Measurements from ENCODE around the gene DAB1. TPM values are rescaled to one million over a fixed set of nuclear protein-coding genes. Genes with fewer than 3 reads are reported as not detected.
"Not testable (repeated sequence)": the region's sequence is repeated elsewhere in the genome, so short reads cannot be mapped to it uniquely, and the experiment has no call there.

Gene DAB1
- total RNA-seq, 1 donor from 2014 or later: 3.5 TPM

DNA sequence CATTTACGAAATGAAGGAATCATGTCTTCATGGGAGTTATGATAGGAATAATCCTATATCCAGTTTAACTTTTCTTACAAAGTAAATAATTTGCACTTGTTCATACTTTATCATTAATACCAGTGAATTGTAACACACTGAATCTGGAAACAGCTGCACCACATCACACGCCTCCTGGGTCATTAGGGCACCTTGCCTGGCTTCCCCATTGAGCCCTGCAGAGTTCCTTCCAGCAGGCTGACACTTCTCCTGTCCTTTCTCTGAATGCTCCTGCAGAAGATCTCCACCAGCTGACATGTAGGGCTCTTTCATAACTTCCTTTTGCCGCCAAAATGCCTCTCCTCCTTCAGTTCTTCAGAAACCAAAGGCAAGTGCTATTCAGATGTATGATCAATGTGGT lies 201.1 kb downstream of the DAB1 start:
- intact Hi-C loops (cut with micrococcal nuclease): no loop called here

DNA sequence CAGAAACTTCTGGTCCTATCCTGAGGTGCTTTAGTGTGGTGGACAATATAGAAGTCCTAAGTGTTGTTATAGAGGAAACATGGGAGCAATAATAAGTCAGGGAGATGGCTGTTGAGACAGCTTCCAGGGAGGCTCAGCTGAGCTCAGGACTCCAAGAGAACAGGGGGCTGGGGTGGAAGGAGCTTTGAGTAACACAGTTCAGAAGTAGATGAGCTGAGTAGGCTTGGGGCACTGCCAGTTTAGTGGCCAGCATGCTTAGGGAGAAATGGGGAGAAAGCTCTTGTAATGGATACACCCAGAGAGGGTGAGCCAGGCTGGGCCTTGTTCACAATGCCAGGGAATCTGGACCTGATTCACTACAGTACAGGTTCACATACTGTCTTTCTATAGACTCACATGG lies 201.6 kb downstream of the DAB1 start:
- intact Hi-C loops (cut with micrococcal nuclease): no loop called here

DNA sequence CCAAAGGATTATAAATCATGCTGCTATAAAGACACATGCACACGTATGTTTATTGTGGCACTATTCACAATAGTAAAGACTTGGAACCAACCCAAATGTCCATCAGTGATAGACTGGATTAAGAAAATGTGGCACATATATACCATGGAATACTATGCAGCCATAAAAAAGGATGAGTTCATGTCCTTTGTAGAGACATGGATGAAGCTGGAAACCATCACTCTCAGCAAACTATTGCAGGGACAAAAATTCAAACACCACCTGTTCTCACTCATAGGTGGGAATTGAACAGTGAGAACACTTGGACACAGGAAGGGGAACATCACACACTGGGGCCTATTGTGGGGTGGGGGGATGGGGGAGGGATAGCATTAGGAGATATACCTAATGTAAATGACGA lies 203.0 kb downstream of the DAB1 start:
- intact Hi-C loops (cut with micrococcal nuclease): not testable (repeated sequence)

DNA sequence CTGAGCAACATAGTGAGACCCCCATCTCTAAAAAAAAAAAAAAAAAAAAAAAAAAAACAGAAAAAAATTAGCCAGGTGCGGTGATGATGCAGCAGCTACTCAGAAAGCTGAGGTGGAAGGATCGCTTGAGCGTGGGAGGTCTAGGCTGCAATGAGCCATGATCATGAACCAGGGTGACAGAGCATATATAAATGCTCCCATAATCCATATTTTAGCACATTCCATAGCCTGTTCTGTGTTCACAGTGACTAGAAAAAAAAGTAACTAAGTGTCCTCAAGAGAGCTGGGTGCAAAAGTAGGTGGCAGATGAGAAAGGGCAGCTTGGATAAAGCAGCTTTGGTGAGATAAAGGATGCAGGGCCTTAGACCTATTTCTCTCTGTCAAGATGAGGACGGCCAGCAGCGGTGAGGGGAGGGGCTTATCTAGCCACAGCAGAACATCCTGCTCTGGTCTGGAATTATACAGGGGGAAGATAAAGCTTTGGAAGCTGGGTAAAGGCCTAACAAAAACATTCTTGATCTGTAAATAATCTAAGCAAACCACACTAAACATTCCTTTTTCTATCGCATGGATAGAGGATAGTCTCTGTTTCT lies 205.3 kb downstream of the DAB1 start:
- intact Hi-C loops (cut with micrococcal nuclease): no loop called here

DNA sequence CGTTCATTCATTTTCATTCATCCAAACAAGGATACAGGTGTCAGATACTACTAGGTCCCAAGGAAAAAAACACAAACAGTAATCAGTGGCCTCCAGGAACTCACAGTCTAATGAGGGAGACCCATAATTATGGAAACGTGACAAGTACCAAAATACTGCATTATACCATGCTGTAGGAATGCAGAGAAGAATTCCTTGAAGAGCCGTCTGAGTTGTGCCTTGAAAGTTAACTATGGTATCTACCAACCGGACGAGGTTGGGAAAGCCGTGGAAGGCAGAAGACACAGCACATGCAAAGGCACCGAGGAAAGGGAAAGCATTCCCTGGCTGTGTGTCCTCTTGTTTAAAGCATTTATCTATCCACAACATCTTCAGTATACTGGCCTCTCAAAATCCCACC lies 206.0 kb downstream of the DAB1 start:
- intact Hi-C loops (cut with micrococcal nuclease): no loop called here

DNA sequence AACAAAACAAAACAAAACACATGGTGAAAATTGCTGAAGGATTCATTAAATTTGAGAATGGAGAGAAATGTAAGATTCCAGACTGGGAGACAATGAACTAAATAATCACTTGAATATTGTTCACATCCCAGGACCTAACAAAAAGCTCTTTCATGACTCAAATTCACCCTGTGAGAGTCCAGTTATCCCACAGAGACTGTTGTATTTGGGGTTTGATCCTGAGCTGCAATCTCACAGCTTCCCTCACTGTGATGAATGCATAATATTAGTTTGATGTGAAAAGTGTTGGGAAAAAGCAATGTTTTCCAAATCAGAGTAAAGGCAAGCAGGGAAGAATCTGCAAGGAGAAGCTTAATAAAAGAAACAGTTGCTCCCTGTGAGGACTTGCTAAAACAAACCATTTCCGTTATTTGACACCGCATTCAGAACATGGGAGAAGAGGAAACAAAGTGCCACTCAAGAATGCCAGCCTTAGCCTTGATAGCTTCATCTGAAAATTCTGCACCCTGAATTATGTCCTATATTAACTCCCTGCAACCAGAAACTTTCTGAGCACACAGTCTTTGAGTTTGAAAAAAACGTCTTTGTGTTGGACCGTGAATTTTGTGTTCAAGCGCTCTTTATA lies 208.8 kb downstream of the DAB1 start:
- intact Hi-C loops (cut with micrococcal nuclease): no loop called here

DNA sequence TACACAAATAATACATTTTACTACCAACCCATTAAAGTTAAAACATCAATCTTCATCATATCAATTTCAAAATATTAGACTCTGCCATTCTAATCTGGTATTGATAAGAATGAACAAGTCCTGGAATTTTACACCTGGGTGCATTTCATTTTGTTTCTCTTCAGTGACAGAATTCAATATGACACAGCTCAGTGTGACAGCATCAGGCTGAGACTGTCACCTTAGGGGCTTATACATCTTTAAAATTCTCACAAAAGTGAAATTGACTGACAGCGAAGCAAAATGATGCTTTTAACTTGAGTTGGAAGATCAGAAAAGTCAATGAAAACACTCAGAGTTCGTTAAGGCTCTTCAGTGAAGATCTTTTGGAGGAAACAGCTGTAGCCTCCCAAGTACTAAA lies 213.0 kb downstream of the DAB1 start:
- intact Hi-C loops (cut with micrococcal nuclease): no loop called here

DNA sequence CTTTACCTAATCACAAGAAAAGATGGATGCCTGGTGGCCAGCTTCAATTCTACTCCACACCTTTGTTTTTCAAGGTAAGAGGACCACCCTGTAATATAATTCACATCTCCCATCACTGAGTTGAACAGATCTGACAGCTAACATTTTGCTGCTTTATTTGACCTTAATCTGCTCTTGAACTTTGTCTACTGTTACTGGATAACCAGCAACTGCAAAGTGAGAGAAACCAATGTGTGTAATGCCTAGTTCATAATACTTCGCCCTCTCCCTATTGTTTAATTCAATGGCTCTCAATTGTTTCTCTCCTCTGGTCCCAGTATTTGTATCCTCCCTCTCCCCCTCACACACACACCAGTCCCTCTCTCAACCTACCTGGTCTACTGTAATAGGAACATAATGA lies 214.4 kb downstream of the DAB1 start:
- intact Hi-C loops (cut with micrococcal nuclease): no loop called here

DNA sequence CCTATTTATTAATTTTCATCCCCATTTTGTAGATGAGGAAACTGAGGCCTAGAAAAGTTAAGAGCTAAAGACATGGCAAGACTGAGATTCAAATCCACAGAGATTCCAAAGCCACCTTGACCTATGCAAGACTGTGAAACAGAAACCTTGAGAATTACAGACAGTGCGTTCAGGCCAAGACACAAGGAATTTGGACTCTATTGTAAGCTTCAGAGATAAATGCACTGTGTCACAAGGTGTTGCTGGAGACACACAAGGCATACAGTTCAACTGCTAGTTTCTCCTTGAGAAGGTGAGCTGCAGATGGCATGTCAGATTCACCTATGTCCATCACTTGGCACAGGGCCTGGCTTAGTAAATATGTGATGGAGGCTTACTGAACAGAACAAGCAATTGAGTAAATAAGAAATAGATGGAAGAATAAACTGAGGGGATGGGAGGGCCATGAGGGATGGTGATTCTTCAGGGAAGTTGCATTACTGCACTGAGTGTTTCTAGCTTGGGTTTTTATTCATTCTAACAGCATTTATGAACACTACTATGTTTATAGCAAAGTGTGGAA lies 215.0 kb downstream of the DAB1 start:
- intact Hi-C loops (cut with micrococcal nuclease): no loop called here

DNA sequence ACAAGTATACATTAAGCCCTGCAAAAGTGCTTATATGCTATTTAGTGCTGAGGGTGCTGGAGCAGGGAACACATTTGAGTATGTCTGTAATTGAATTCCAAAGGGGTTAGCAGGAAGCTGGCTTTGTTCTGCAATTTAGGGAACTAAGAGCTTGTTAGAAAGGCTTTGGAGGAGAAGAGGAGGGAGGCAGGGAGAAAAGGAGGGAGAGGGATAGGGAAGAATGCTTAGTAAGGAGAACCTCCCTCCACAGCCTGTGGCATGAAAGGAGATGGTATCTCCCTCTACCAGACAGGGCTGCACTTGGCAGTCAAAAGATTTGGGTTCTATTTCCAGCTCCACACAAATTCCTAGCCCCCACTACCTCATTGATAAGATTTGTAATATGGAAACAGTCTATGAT lies 217.8 kb downstream of the DAB1 start:
- intact Hi-C loops (cut with micrococcal nuclease): no loop called here

DNA sequence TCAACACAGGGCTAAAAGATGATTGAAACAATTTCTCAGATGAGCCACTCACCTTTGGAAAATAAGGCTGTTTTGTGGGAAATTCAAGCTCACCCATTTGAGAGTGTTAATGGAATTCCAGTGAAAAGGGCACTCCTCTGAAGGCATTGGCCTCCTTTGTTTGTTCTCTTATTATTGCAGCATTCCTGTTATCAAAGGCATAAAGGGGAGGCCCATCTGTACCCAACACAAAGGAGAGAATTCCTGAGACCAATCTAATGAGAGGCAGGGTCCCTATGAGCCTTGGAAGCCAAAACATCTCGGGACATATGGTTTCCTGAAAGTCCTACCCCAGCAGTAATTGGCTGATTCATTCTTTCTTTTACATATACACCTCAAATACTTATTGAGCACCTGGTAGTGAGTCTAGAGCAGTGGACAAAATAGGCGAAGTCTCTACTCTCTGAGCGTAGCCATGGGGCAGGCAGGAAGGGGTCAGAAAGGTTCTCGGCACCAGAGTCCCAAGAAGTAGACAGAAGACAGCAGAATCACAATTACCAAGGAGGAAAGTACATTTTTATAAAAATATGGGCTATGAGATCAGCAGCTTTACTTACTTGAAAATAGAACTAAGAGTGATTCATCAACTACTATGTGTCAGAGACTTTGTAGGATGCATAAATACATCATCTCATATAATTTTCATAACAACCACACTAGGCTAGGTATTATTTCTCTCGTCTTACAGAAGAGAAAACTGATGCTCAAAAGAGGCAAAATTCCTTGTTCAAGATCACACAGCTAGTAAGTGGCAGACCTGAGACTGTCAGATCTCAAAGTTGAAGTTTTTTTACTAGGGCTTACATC lies 218.7 kb downstream of the DAB1 start:
- intact Hi-C loops (cut with micrococcal nuclease): no loop called here

DNA sequence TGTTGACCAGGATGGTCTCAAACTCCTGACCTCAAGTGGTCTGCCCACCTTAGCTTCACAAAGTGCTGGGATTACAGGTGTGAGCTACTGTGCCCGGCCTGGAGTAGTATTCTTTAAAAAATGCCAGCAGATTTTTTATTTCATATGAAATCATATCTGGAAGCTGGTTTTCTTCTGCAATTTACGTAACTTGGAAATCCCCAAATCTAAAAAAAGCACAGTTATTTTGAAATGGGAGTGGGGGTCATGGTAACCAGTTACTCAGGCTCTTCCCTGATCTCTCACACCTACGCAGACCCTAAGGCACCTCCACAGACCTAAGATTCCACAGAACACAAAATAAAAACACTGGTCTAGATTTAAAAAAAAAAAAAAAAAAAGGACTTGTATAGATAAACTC lies 219.8 kb downstream of the DAB1 start:
- intact Hi-C loops (cut with micrococcal nuclease): no loop called here

DNA sequence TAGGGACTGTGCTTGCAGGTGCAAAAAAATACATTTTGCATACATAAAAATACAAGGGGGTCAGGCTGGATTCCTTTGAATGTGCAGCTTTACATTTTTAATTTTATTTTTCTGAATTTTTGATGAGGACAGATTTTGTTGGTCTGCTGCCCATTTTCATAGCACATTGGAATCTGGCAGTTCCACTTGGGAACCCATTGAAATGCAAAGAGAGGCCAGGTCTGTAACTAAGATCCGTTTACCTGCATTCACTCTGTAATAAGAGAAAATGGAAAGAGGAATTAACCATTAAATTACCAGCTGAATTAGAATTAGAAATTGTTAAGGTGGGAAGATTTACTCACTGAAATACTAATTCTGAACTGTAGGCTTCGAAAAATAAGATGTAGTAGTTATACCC lies 221.6 kb downstream of the DAB1 start:
- intact Hi-C loops (cut with micrococcal nuclease): no loop called here

DNA sequence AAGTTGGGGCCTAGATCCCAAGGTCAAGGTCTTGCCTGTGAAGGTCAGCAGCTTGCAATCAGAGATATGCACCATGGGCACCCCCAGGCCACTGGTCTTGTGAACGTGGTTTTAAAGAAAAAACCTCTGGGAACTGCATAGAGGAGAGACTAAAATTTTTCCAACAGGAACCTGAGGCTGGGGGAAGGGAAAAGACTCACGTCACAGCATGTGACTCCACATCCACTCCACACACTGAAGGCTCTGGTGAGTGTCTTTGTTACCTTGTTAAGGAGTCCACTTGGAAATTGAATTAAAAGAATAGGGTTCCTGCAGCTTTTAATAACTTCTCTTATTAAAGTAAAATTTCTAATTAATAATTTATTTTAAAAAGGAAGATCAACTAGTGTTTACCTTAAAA lies 224.9 kb downstream of the DAB1 start:
- intact Hi-C loops (cut with micrococcal nuclease): no loop called here

DNA sequence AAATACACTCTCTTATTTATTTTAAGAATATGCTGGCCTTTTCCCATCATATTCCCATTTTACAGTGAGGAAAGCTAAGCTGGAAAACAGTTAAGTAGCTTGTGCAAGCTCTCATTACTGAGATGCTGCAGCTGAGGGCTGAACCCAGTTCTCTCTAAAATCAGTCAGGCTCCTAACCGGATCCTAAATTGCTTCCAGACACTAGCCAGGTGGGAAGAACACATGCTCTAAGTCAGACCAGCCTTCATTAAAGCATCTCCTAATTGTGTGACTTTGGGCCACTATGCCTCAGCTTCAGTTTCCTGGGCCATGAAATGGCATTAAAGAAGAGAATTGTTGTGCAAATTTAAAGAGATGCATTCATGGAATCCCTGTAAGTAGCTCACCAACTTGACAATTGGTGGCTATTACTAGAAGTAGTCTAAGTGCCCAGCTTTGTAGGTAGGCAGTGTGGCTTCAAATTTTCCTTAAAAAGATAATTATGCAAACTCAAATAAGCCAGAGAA lies 228.4 kb downstream of the DAB1 start:
- intact Hi-C loops (cut with micrococcal nuclease): no loop called here

DNA sequence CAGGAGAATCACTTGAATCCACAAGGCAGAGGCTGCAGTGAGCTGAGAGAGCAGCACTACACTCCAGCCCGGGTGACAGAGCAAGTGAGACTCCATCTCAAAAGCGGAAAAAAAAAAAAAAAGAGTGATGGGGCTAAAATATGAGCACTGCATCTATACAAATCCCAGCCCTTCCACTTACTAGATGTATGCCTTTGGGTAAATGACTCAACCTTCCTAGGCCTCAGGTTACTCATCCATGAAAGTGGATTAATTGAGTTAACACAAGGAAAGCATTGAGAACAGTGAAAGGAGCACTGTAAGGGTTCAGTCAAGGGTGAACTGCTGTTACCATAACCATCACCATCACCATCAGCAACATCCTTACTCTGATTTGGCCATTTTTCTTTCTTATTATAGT lies 231.6 kb downstream of the DAB1 start:
- intact Hi-C loops (cut with micrococcal nuclease): no loop called here

DNA sequence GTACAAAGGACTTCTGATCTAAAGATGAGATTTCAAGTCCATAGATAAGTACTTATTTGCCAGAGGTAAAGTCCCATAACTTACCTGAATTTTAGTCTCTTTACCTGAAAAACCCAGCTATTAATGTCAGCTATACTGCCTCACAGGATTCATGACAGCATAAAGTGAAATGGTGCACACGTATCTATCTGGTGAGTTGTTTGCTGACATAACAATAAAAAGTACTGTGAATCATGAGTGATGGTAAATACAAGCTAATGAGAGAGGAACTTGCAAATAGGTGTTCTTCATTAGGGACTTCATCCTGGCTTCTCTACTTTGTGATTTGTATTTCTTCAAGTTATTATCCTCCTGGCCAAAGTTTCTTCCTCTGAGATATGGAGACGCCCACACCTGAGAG lies 233.0 kb downstream of the DAB1 start:
- intact Hi-C loops (cut with micrococcal nuclease): no loop called here

DNA sequence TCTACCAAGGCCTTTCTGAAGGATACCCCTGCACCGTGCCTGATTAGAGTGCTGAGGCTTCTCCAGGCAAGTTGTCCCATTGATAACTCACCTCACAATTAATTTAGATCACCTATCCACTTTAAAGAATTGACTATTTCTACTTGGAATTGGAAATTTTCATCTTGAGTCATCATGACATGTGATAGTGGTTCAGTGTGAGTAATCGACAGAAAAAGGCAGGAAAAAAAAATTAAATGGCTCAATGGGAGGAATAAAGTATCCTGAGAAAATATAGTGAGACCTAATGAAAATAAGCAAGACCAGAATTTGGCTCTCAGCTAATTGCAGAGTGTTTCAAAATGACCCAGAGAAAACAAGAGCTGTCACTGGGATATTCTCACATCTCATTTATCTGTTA lies 235.7 kb downstream of the DAB1 start:
- intact Hi-C loops (cut with micrococcal nuclease): no loop called here

DNA sequence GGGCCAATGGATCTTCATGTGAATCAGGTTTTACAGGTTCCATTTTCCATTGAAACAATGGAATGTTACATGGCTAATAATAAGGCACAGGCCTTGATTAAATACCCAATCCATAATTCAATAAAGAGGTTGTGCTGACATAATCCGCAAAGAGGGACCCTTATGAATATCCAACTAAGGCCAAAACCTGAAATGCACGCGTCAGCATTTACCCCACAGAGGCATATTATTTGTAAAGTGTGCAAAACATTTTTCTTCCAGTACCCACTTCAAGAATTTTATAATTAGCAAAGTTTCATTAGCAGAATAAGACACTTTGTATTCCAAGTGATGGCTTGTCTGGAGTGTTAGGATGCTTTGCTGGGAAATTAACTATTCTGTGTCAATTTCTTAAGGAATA lies 237.4 kb downstream of the DAB1 start:
- intact Hi-C loops (cut with micrococcal nuclease): no loop called here

DNA sequence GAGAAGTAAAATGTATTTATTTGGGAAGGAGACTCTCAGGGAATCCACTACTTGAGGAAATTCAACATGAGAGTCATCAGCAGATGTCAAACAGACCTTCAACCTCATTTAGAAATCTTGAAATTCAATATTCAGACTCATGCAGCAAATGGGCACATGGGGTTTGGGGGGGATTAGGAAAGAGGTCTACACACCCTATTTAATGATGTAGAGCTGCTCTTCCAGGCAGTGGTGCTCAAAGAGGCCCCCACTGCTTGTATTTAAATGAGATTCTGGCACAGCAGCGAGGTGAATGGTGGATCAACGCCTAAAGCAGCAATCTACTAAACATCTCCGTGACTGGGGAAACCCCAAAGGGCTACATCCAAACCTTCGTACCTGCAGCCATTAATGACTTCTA lies 244.9 kb downstream of the DAB1 start:
- intact Hi-C loops (cut with micrococcal nuclease): no loop called here

DNA sequence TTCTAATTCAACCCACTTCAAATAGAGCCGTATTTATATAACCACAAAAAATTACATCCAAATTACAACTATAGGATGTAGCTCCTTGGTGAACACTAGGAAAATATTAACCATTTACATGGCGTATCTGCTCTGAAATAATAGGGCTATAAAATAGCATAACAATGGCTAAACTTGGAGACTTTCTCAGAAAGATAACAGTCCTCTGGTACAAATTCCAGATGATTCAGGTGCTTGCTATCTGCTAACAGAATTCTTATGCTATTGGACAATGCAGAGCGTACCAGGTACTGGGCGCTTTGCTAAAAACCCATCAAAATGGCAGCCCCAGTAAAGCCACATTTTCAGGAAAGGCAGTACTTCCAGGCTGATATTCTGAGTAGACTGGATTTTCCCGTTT lies 248.4 kb downstream of the DAB1 start:
- intact Hi-C loops (cut with micrococcal nuclease): no loop called here

DNA sequence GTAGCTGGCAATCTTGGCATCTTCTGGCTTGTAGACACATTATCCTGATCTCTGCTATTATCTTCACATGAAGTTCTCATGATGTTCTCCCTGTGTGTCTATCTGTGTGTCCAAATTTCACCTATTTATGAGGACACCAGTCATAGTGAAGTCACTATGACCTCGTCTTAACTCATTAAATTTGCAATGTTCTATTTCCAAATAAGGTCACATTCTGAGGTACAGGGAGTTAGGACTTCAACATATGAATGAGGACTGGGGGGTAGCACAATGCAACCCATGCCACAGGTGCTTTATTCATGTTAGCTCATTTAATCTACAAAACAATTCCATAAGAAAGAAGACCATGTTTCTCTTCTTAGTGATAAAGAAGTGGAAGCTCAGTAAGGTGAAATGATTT lies 251.8 kb downstream of the DAB1 start:
- intact Hi-C loops (cut with micrococcal nuclease): no loop called here

Measured in T-helper 2 cell treated with Interferon-gamma antibody and Interleukin-4, amounts not matched to agents 100 ng/mL and 5 ng/mL, for 36 hours (primary cell).